Measurements from ENCODE around the gene TBC1D14.

- TF ChIP-seq CTCF (IDR thresholded peaks at IDR 0.05) (no peak), POLR2A (IDR thresholded peaks at IDR 0.05) (no peak)
Measured at GRCh38 chr4:6874981-6875380, 34.6 kb upstream of the TBC1D14 start.

Data from lower leg skin (tissue), 3 donors.